Stimulated activated CD8-positive, alpha-beta memory T cell treated with anti-CD3 and anti-CD28 coated beads, Interleukin-4, amount 100 ng/mL, for 4 hours (primary cell): ENCODE measurements around the gene FDX1.
"Not testable (repeated sequence)": the region's sequence is repeated elsewhere in the genome, so short reads cannot be mapped to it uniquely, and the experiment has no call there.

Experiments
- DNase-seq, 2 donors: peaks; one replicate each; pipeline ENCODE4 v3.0.0-alpha.2; 2020; ENCODE audit warnings: low read depth in 2 of 2, low spot score in 1 of 2

FDX1 gene

GRCh38 chr11:110429731-110430266, at the start of gene FDX1:
FDX1 (plus strand) TSS chr11:110429948; CDS start chr11:110430121, 173 bp downstream.
- peak; percentile 65 to 81 for DNase-seq

GRCh38 chr11:110380836-110381622, 48.7 kb upstream of the FDX1 start:
- DNase-seq = no peak

- DNase-seq = not testable (repeated sequence)
These were observed 41.5 kb upstream of the FDX1 start for GRCh38 chr11:110388231-110388630.

GRCh38 chr11:110389965-110390364, 39.8 kb upstream of the FDX1 start:
- DNase-seq = no peak

- DNase-seq = no peak
These were observed 37.7 kb upstream of the FDX1 start for GRCh38 chr11:110392056-110392455.

GRCh38 chr11:110397668-110398286, 32.0 kb upstream of the FDX1 start:
- not testable (repeated sequence) for DNase-seq

GRCh38 chr11:110403585-110403984, 26.2 kb upstream of the FDX1 start:
- DNase-seq = not testable (repeated sequence)

GRCh38 chr11:110405636-110406035, 24.1 kb upstream of the FDX1 start:
- DNase-seq = not testable (repeated sequence)

GRCh38 chr11:110407315-110407714, 22.4 kb upstream of the FDX1 start:
- DNase-seq = no peak

GRCh38 chr11:110409174-110409573, 20.6 kb upstream of the FDX1 start:
- no peak for DNase-seq

GRCh38 chr11:110410651-110411050, 19.1 kb upstream of the FDX1 start:
- DNase-seq = no peak

- no peak for DNase-seq
These were observed 14.7 kb upstream of the FDX1 start for GRCh38 chr11:110415081-110415480.

- DNase-seq = not testable (repeated sequence)
These were observed 8.1 kb upstream of the FDX1 start for GRCh38 chr11:110421658-110422057.

GRCh38 chr11:110422306-110422905, 7.3 kb upstream of the FDX1 start:
- no peak for DNase-seq

- no peak for DNase-seq
These were observed 4.8 kb upstream of the FDX1 start for GRCh38 chr11:110424775-110425444.

GRCh38 chr11:110425751-110426545, 3.8 kb upstream of the FDX1 start:
- DNase-seq = no peak

- DNase-seq = no peak
These were observed 1.7 kb upstream of the FDX1 start for GRCh38 chr11:110428040-110428439.

- DNase-seq = no peak
These were observed 605 bp upstream of the FDX1 start for GRCh38 chr11:110428956-110429730.

- DNase-seq = peak; percentile 4 to 14
These were observed 711 bp downstream of the FDX1 start for GRCh38 chr11:110430267-110431050.
